BE2C (cell line): ENCODE measurements around the gene SBF2.

Experiments used
- DNase-seq: peaks from one replicate; pipeline ENCODE4 v3.0.0-alpha.2; 2020
- H3K27me3 ChIP-seq: fragments of 250-450 bp; sonication (Bioruptor Pico); 2 replicates; pipeline ENCODE4 v1.5.1; 2020; ENCODE audit warnings: mild to moderate bottlenecking
- H3K36me3 ChIP-seq: fragments of 250-450 bp; sonication (Bioruptor Pico); 2 replicates; pipeline ENCODE4 v1.5.1; 2020; ENCODE audit warnings: mild to moderate bottlenecking
- H3K4me1 ChIP-seq: fragments of 250-450 bp; sonication (Bioruptor Pico); 2 replicates; pipeline ENCODE4 v1.5.1; 2020
- H3K4me3 ChIP-seq: 2 replicates; pipeline ENCODE4 v1.5.1; 2011; ENCODE audit warnings: low read depth, low read length
- H3K9me3 ChIP-seq: fragments of 250-450 bp; sonication (Bioruptor Pico); 2 replicates; pipeline ENCODE4 v1.5.1; 2020
- CTCF ChIP-seq: IDR thresholded peaks from 2 replicates; pipeline ENCODE4 v1.5.1; 2012; ENCODE audit warnings: mild to moderate bottlenecking, low read depth, low read length

The SBF2 gene

DNA sequence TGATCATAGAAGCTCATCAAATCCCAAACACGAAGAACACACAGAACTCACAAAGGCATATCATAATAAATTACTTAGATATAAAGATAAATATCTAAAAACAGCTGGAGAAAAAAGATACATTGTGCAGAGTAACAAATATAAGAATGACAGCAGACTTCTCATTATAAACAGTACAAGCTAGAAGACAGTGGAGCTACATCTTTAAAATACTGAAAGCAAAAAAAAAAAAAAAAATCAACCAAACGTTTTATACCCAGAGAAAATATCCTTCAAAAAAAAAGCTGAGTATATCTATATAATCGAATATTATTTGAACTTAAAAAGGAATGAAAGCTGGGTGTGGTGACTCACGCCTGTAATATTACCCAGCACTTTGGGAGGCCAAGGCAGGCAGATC is 90.0 kb downstream of the SBF2 start:
- TF ChIP-seq CTCF = no peak
- H3K4me1 ChIP-seq = no peaks in the 10 kb centered on the region
- no peaks in the 10 kb centered on the region for H3K9me3 ChIP-seq
- no peaks in the 10 kb centered on the region for H3K27me3 ChIP-seq
- H3K4me3 ChIP-seq = no peak overlapping the region
- H3K36me3 ChIP-seq = no peaks in the 10 kb centered on the region
- DNase-seq = no peak

DNA sequence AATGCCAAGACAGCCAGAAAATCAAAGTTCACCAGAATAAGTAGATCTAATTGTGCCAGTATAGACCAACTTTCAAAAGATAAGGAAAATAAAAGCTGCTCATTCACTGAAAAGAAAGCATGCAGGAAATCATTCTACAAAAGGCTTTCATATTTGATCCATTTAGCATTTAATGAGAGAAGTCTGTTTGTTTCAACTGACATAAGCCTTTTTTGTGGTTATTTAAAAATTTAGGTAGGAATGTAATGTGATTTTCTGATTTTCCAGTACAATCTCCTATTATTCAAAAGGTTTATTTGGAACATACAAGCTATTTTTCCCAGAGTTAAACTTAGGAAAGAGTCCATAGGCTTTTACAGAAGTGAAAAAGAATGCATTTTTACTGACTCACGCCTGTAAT is 92.7 kb downstream of the SBF2 start:
- Histone ChIP-seq H3K4me1 (no peaks in the 10 kb centered on the region), H3K27me3 (no peaks in the 10 kb centered on the region), H3K9me3 (no peaks in the 10 kb centered on the region), H3K4me3 (no peak overlapping the region), H3K36me3 (no peaks in the 10 kb centered on the region)
- no peak for TF ChIP-seq CTCF
- DNase-seq = no peak

GRCh38 chr11:10197091-10197490 is 96.9 kb downstream of the SBF2 start:
- Histone ChIP-seq H3K36me3 (no peaks in the 10 kb centered on the region), H3K9me3 (no peaks in the 10 kb centered on the region), H3K4me1 (no peaks in the 10 kb centered on the region), H3K27me3 (no peaks in the 10 kb centered on the region), H3K4me3 (no peak overlapping the region)
- no peak for TF ChIP-seq CTCF
- no peak for DNase-seq

DNA sequence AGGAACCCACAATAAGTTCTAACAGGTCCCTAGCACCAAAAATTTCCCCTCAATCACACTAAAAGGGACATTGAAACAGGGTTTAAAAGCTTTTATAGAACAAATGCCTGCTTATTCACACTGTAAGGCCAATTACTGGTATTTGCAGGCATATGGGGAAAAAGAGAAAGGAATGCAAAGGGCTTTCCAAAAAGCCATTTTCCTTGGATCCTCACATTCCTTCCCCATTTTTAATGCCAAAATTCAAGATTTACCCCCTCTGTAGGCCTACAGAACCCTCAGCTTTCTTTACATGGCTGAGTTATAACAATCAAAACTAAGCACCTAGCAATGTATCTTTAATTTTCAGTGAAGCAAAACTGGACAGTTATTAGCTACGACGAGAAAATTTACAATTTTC is 102.0 kb downstream of the SBF2 start:
- no peak for TF ChIP-seq CTCF
- Histone ChIP-seq H3K4me3 (no peak overlapping the region), H3K27me3 (no peaks in the 10 kb centered on the region), H3K36me3 (no peaks in the 10 kb centered on the region), H3K9me3 (no peaks in the 10 kb centered on the region), H3K4me1 (no peaks in the 10 kb centered on the region)
- no peak for DNase-seq

- Histone ChIP-seq H3K4me3 (no peak overlapping the region), H3K4me1 (no peaks in the 10 kb centered on the region), H3K36me3 (no peaks in the 10 kb centered on the region), H3K27me3 (no peaks in the 10 kb centered on the region), H3K9me3 (no peaks in the 10 kb centered on the region)
- no peak for DNase-seq
- TF ChIP-seq CTCF = peak; percentile 9; the same call in 1 of the 2 replicates
Measured at GRCh38 chr11:10181811-10182210, 112.2 kb downstream of the SBF2 start.

- Histone ChIP-seq H3K9me3 (no peaks in the 10 kb centered on the region), H3K4me3 (no peak overlapping the region), H3K4me1 (no peaks in the 10 kb centered on the region), H3K27me3 (no peaks in the 10 kb centered on the region), H3K36me3 (no peaks in the 10 kb centered on the region)
- TF ChIP-seq CTCF = no peak
- DNase-seq = no peak
Measured at GRCh38 chr11:10164621-10165020, 129.4 kb downstream of the SBF2 start.
